Esophagus muscularis mucosa (tissue), 4 donors: ENCODE results near the gene COMMD1. TPM values are rescaled to one million over a fixed set of nuclear protein-coding genes. Genes with fewer than 3 reads are reported as not detected.
"Not testable (repeated sequence)": the region's sequence is repeated elsewhere in the genome, so short reads cannot be mapped to it uniquely, and the experiment has no call there.

ENCODE experiments used
- DNase-seq: peaks from one replicate; pipeline ENCODE4 v3.0.0-alpha.2; 2017; ENCODE audit errors: extremely low spot score
- H3K27ac ChIP-seq, 4 donors: fragments of 200-600 bp; sonication (generic); replicated peaks in 1 of 4; 1 replicate in 3 of 4; 2 replicates in 1 of 4; pipeline ENCODE4 v1.5.1; 2016 to 2019; ENCODE audit warnings: mild to moderate bottlenecking in 1 of 4
- H3K27me3 ChIP-seq, 4 donors: fragments of 200-600 bp; sonication (generic); one replicate each; pipeline versions ENCODE4 v1.5.1 to v1.6.0; 2016 to 2019
- H3K36me3 ChIP-seq, 4 donors: fragments of 200-600 bp; sonication (generic); one replicate each; pipeline ENCODE4 v1.5.1; 2016 to 2019
- H3K4me1 ChIP-seq, 4 donors: fragments of 200-600 bp; sonication (generic); one replicate each; pipeline ENCODE4 v1.5.1; 2016 to 2019
- H3K4me3 ChIP-seq, 4 donors: fragments of 200-600 bp; sonication (generic); 1 replicate in 2 of 4; 2 replicates in 2 of 4; pipeline ENCODE4 v1.5.1; 2016 to 2019; ENCODE audit warnings: mild to moderate bottlenecking in 4 of 4, moderate library complexity in 1 of 4
- H3K9me3 ChIP-seq, 4 donors: fragments of 200-600 bp; sonication (generic); 1 replicate in 3 of 4; 2 replicates in 1 of 4; pipeline ENCODE4 v1.5.1; 2016 to 2019
- CTCF ChIP-seq, 3 experiments: fragments of 200-600 bp in 2 of 3; fragments of 450-650 bp in 1 of 3; sonication (generic) in 2 of 3; IDR thresholded peaks; one replicate each; pipeline ENCODE4 v1.5.1; 2017 to 2019; ENCODE audit warnings: antibody characterized with exemption in 3 of 3, mild to moderate bottlenecking in 2 of 3, moderate library complexity in 1 of 3
- EP300 ChIP-seq: sonication (generic); formaldehyde crosslinking; IDR thresholded peaks from one replicate; pipeline ENCODE4 v1.6.1; 2017; ENCODE audit warnings: antibody characterized with exemption
- POLR2A ChIP-seq: fragments of 450-650 bp; IDR thresholded peaks from one replicate; pipeline ENCODE4 v1.6.1; 2017; ENCODE audit warnings: antibody characterized with exemption, moderate library complexity, mild to moderate bottlenecking, low read depth
- POLR2AphosphoS5 ChIP-seq, 2 donors: sonication (generic); formaldehyde crosslinking; IDR thresholded peaks; one replicate each; pipeline ENCODE4 v1.6.1; 2017; ENCODE audit warnings: antibody characterized with exemption in 2 of 2
- WGBS: methylation state at CpG from one replicate; pipeline ENCODE4 v1.1.5; 2018; 5-methylcytosine and 5-hydroxymethylcytosine counted together
- intact Hi-C: fragments of 100-400 bp; cut with DNase I; formaldehyde crosslinking; loops from one replicate; pipeline ENCODE4 v1.15.1; 2023
- total RNA-seq, 4 donors: library from RNA; depleted of rRNA; stranded (reverse); fragments of >200 nt; gene quantifications; one replicate each; pipeline versions ENCODE4 v1.1.0 to v1.2.1, GENCODE V29; 2016

COMMD1 gene
- total RNA-seq, 4 donors from 2014 or later, result 25.1 to 42.4 (median 37.2) TPM

DNA sequence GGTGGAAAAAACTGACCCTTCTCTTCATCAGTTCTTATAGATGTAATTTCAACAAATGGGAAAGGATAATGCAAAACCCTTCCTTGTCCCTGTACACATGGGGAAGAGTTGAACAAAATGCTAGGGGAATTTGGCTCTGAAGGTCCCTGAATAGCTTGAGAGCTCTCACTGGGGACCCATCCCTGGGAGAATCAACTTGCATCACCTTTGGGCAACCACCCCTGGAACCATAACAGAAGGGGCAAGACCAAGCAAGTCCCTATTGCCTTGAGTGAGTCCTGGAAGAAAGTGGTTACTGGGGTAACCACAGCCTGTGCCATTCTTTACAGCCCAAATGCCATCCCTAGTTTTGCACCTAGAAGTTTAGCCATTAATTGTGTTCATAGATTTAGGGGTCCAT is 238.2 kb downstream of the COMMD1 start:
- no peak overlapping the region for H3K4me3 ChIP-seq
- H3K27me3 ChIP-seq, result no peaks in the 10 kb centered on the region
- no peak overlapping the region for H3K27ac ChIP-seq
- TF ChIP-seq POLR2AphosphoS5 (IDR thresholded peaks at IDR 0.05), result no peak
- no peaks in the 10 kb centered on the region for H3K9me3 ChIP-seq
- intact Hi-C loops, result no loop called here
- DNase-seq, result no peak
- peaks cover 0 to 4% (median 0%) of the 10 kb centered on the region in 4 donors for H3K4me1 ChIP-seq
- H3K36me3 ChIP-seq, result peaks cover 0 to 5% (median 0%) of the 10 kb centered on the region in 4 donors

GRCh38 chr2:62144689-62145477 is 239.4 kb downstream of the COMMD1 start:
- Histone ChIP-seq H3K4me1 (peaks cover 0 to 4% (median 0%) of the 10 kb centered on the region in 4 donors), H3K27me3 (no peaks in the 10 kb centered on the region), H3K27ac (no peak overlapping the region), H3K36me3 (peaks cover 0 to 5% (median 0%) of the 10 kb centered on the region in 4 donors), H3K4me3 (no peak overlapping the region), H3K9me3 (no peaks in the 10 kb centered on the region)
- TF ChIP-seq CTCF (IDR thresholded peaks at IDR 0.05), result no peak
- TF ChIP-seq POLR2A, result no peak
- no peak for TF ChIP-seq POLR2AphosphoS5 (IDR thresholded peaks at IDR 0.05)
- no peak for TF ChIP-seq EP300
- WGBS, result 97% methylated on average over 5 of the region's 5 CpGs
- DNase-seq, result no peak
- intact Hi-C loops, result no loop called here

DNA sequence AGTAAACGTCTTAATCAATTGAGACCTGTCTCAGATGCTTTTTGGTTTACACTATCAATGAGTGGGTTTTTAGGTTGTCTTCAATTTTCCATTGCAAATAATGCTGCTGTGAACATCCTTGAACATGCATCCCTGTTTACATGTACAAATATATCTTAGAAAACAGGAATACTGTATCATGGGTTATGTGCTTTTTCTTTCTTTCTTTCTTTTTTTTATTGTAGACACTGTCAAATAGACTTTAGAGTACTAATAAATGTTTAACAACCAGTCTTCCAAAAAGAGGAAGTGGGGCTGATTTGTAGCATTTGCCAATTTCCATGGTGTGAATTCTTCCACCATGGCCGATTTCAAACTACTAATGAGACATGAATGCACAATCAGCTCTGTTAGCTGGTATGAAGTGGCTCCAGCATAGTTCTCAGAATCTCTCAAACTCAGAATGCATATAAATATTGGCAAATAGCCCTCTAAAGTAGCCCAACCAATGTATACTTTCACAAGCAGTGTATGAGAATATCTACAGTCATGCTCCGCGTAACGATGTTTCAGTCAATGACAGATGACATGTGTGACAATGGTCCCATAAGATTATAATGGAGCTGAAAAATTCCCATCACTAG is 240.1 kb downstream of the COMMD1 start:
- WGBS, result 96% methylated on average over 5 of the region's 5 CpGs
- no peak for TF ChIP-seq POLR2A
- TF ChIP-seq CTCF (IDR thresholded peaks at IDR 0.05), result no peak
- no peak for TF ChIP-seq EP300
- no peak for TF ChIP-seq POLR2AphosphoS5 (IDR thresholded peaks at IDR 0.05)
- DNase-seq, result no peak
- H3K9me3 ChIP-seq, result no peaks in the 10 kb centered on the region
- H3K27me3 ChIP-seq, result no peaks in the 10 kb centered on the region
- peaks cover 0 to 6% (median 2%) of the 10 kb centered on the region in 4 donors for H3K4me1 ChIP-seq
- intact Hi-C loops, result no loop called here
- peaks cover 0 to 5% (median 0%) of the 10 kb centered on the region in 4 donors for H3K36me3 ChIP-seq
- no peak overlapping the region for H3K27ac ChIP-seq
- H3K4me3 ChIP-seq, result no peak overlapping the region

DNA sequence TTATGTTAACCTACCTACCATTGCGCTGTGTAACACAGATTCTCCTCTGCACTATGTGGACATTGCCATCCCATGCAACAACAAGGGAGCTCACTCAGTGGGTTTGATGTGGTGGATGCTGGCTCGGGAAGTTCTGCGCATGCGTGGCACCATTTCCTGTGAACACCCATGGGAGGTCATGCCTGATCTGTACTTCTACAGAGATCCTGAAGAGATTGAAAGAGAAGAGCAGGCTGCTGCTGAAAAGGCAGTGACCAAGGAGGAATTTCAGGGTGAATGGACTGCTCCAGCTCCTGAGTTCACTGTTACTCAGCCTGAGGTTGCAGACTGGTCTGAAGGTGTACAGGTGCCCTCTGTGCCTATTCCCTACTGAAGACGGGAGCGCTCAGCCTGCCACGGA is 241.3 kb downstream of the COMMD1 start:
- H3K36me3 ChIP-seq, DNase-seq, H3K9me3 ChIP-seq, H3K27ac ChIP-seq, H3K4me3 ChIP-seq, H3K4me1 ChIP-seq, H3K27me3 ChIP-seq, intact Hi-C loops: not testable (repeated sequence)
- 83% methylated on average over 7 of the region's 7 CpGs for WGBS

DNA sequence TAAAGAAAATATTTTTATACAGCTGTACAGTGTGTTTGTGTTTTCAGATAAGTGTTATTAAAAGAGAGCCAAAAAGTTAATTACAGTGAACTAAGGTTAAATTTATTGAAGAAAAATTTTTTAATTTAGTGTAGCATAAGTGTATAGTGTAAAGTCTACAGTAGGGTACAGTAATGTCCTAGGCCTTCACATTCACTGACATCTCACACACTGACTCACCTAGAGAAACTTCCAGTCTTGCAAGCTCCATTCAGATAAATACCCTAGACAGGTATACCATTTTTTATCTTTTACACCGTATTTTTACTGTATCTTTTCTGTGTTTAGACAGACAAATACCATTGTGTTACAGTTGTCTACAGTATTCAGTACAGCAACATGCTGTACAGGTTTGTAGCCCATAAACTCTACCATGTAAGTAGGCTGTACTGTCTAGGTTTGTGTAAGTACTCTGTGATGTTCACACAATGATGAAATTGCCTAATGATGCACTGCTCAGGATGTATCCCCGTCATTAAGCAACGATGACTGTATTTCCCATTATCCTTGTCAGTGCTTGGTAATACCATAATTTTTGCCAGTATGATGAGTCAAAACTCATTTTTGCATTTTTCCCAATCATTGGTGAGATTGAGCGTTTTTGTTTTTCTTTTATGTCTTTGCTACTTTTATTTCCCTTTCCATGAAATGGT is 242.3 kb downstream of the COMMD1 start:
- 91% methylated on average over 4 of the region's 4 CpGs for WGBS
- intact Hi-C loops, result no loop called here
- DNase-seq, result no peak
- H3K4me3 ChIP-seq, result no peak overlapping the region
- no peaks in the 10 kb centered on the region for H3K9me3 ChIP-seq
- no peaks in the 10 kb centered on the region for H3K27me3 ChIP-seq
- H3K4me1 ChIP-seq, result peaks cover 0 to 10% (median under 1%) of the 10 kb centered on the region in 4 donors
- peaks cover 0 to 5% (median 0%) of the 10 kb centered on the region in 4 donors for H3K36me3 ChIP-seq
- TF ChIP-seq CTCF (IDR thresholded peaks at IDR 0.05) (no peak), POLR2AphosphoS5 (IDR thresholded peaks at IDR 0.05) (no peak), POLR2A (no peak)
- H3K27ac ChIP-seq, result no peak overlapping the region
